H9 (cell line): Measurements from ENCODE around the gene DCC. TPM values are rescaled to one million over a fixed set of nuclear protein-coding genes. Genes with fewer than 3 reads are reported as not detected.

Experiments
- DNase-seq: peaks from one replicate; pipeline ENCODE4 v3.0.0-alpha.2; 2017
- H2AFZ ChIP-seq: one replicate; pipeline ENCODE4 v1.6.1; 2013; ENCODE audit warnings: mild to moderate bottlenecking, low read length, control low read depth, moderate library complexity
- H2AK5ac ChIP-seq: 2 replicates; pipeline ENCODE4 v1.6.1; 2013; ENCODE audit warnings: low read length, control low read depth, mixed read lengths; ENCODE audit not compliant: insufficient read length
- H2BK120ac ChIP-seq: one replicate; pipeline ENCODE4 v1.6.1; 2013; ENCODE audit warnings: low read depth, mild to moderate bottlenecking, low read length, control low read depth, inconsistent platforms; ENCODE audit not compliant: poor library complexity, severe bottlenecking
- H2BK12ac ChIP-seq: 2 replicates; pipeline ENCODE4 v1.6.1; 2013; ENCODE audit warnings: low read length, control low read depth, mixed read lengths, low read depth; ENCODE audit not compliant: insufficient read length
- H2BK15ac ChIP-seq: 2 replicates; pipeline ENCODE4 v1.6.1; 2013; ENCODE audit warnings: low read depth, low read length, control low read depth
- H2BK20ac ChIP-seq: one replicate; pipeline ENCODE4 v1.6.1; 2013; ENCODE audit warnings: low read depth, mild to moderate bottlenecking, low read length, control low read depth, inconsistent platforms; ENCODE audit not compliant: poor library complexity, severe bottlenecking
- H2BK5ac ChIP-seq: 2 replicates; pipeline ENCODE4 v1.6.1; 2013; ENCODE audit warnings: low read length, control low read depth, mixed read lengths; ENCODE audit not compliant: insufficient read length
- H3K14ac ChIP-seq: 2 replicates; pipeline ENCODE4 v1.6.1; 2013; ENCODE audit warnings: low read length, control low read depth; ENCODE audit not compliant: insufficient read depth
- H3K18ac ChIP-seq: 2 replicates; pipeline ENCODE4 v1.6.1; 2013; ENCODE audit warnings: low read depth, mild to moderate bottlenecking, mixed read lengths, low read length, control low read depth; ENCODE audit not compliant: insufficient read length
- H3K23ac ChIP-seq: 2 replicates; pipeline ENCODE4 v1.6.1; 2013; ENCODE audit warnings: low read length, control low read depth, mixed read lengths, low read depth; ENCODE audit not compliant: insufficient read length
- H3K23me2 ChIP-seq: 2 replicates; pipeline ENCODE4 v1.6.1; 2013; ENCODE audit warnings: low read depth, mild to moderate bottlenecking, mixed read lengths, low read length, control low read depth; ENCODE audit not compliant: insufficient read length, poor library complexity, severe bottlenecking
- H3K27ac ChIP-seq: 2 replicates; pipeline ENCODE4 v1.5.1; 2013; ENCODE audit warnings: low read length, control low read depth, mixed read lengths, low read depth; ENCODE audit not compliant: insufficient read length
- H3K27me3 ChIP-seq: 2 replicates; pipeline ENCODE4 v1.6.1; 2013; ENCODE audit warnings: low read length, control low read depth, inconsistent platforms; ENCODE audit not compliant: insufficient read depth
- H3K4ac ChIP-seq: 2 replicates; pipeline ENCODE4 v1.6.1; 2013; ENCODE audit warnings: low read depth, mild to moderate bottlenecking, control low read depth, inconsistent platforms, low read length, moderate library complexity
- H3K4me1 ChIP-seq: 2 replicates; pipeline ENCODE4 v1.6.1; 2013; ENCODE audit warnings: low read length, control low read depth, inconsistent platforms; ENCODE audit not compliant: insufficient read depth
- H3K4me2 ChIP-seq: 2 replicates; pipeline ENCODE4 v1.6.1; 2013; ENCODE audit warnings: low read length, control low read depth, mixed read lengths; ENCODE audit not compliant: insufficient read length, insufficient read depth
- H3K56ac ChIP-seq: 2 replicates; pipeline ENCODE4 v1.6.1; 2013; ENCODE audit warnings: low read depth, mild to moderate bottlenecking, mixed read lengths, low read length, control low read depth; ENCODE audit not compliant: insufficient read length
- H3K79me1 ChIP-seq: 2 replicates; pipeline ENCODE4 v1.6.1; 2013; ENCODE audit warnings: low read depth, mild to moderate bottlenecking, moderate library complexity, low read length, control low read depth, inconsistent platforms; ENCODE audit not compliant: insufficient read depth, poor library complexity, severe bottlenecking
- H3K79me2 ChIP-seq: 2 replicates; pipeline ENCODE4 v1.6.1; 2013; ENCODE audit warnings: low read length, control low read depth, inconsistent platforms; ENCODE audit not compliant: insufficient read depth
- H3K9ac ChIP-seq: 2 replicates; pipeline ENCODE4 v1.6.1; 2013; ENCODE audit warnings: low read length, control low read depth, mixed read lengths; ENCODE audit not compliant: insufficient read length; ENCODE audit errors: extremely low read depth
- H3K9me3 ChIP-seq: one replicate; pipeline ENCODE4 v1.6.1; 2013; ENCODE audit warnings: low read depth, low read length, inconsistent platforms; ENCODE audit not compliant: control insufficient read depth
- H3T11ph ChIP-seq: one replicate; pipeline ENCODE4 v1.6.1; 2013; ENCODE audit warnings: mild to moderate bottlenecking, low read length, control low read depth, inconsistent platforms
- H4K20me1 ChIP-seq: one replicate; pipeline ENCODE4 v1.6.1; 2013; ENCODE audit not compliant: control insufficient read depth, insufficient read length, insufficient read depth
- H4K5ac ChIP-seq: 2 replicates; pipeline ENCODE4 v1.6.1; 2013; ENCODE audit warnings: low read depth, mild to moderate bottlenecking, mixed read lengths, low read length, control low read depth; ENCODE audit not compliant: insufficient read length
- H4K8ac ChIP-seq: replicated peaks from 2 replicates; pipeline ENCODE4 v1.6.1; 2013; ENCODE audit warnings: low read length, control low read depth, mixed read lengths, low read depth; ENCODE audit not compliant: insufficient read length
- H4K91ac ChIP-seq: 2 replicates; pipeline ENCODE4 v1.6.1; 2013; ENCODE audit warnings: low read depth, mild to moderate bottlenecking, moderate library complexity, mixed read lengths, low read length, control low read depth; ENCODE audit not compliant: insufficient read length
- H3K27ac Mint-ChIP-seq, 3 experiments: 2 replicates in 2 of 3; 3 replicates in 1 of 3; pipeline ENCODE4 v1.8.0; 2020 to 2021; ENCODE audit warnings: mixed read lengths in 3 of 3, mild to moderate bottlenecking in 1 of 3, moderate library complexity in 1 of 3
- H3K27me3 Mint-ChIP-seq: 2 replicates; pipeline ENCODE4 v1.8.0; 2021; ENCODE audit warnings: low read depth, mild to moderate bottlenecking, moderate library complexity, mixed read lengths
- H3K36me3 Mint-ChIP-seq, 3 experiments: 2 replicates in 2 of 3; 3 replicates in 1 of 3; pipeline ENCODE4 v1.8.0; 2020 to 2021; ENCODE audit warnings: low read depth in 3 of 3, mixed read lengths in 3 of 3; ENCODE audit not compliant: insufficient read depth in 1 of 3
- H3K4me1 Mint-ChIP-seq, 2 experiments: 2 replicates each; pipeline ENCODE4 v1.8.0; 2020; ENCODE audit warnings: mixed read lengths in 2 of 2
- H3K4me3 Mint-ChIP-seq, 2 experiments: 2 replicates in 1 of 2; 3 replicates in 1 of 2; pipeline ENCODE4 v1.8.0; 2020 to 2021; ENCODE audit warnings: mild to moderate bottlenecking in 2 of 2, mixed read lengths in 2 of 2, moderate library complexity in 1 of 2
- H3K9me3 Mint-ChIP-seq, 2 experiments: 2 replicates in 1 of 2; 3 replicates in 1 of 2; pipeline ENCODE4 v1.8.0; 2020; ENCODE audit warnings: mild to moderate bottlenecking in 2 of 2, mixed read lengths in 2 of 2, moderate library complexity in 1 of 2
- CTCF ChIP-seq: fragments of 200-600 bp; sonication (generic); conservative IDR thresholded peaks from 3 replicates; pipeline ENCODE4 v1.8.0; 2021; ENCODE audit warnings: antibody characterized with exemption, mild to moderate bottlenecking
- WGBS: extraction: QIAGEN DNeasy Blood & Tissue Kit; methylation state at CpG from one replicate; pipeline ENCODE4 v1.1.7; 2013; ENCODE audit warnings: missing lambda C conversion rate, low lambda C conversion rate, mixed read lengths; ENCODE audit not compliant: insufficient read length; ENCODE audit errors: extremely low coverage; 5-methylcytosine and 5-hydroxymethylcytosine counted together
- total RNA-seq: library from RNA; stranded (reverse); gene quantifications from 2 replicates; pipeline ENCODE4 v1.2.1, GENCODE V29; 2021

DCC gene
- total RNA-seq, 1 experiment from 2014 or later: 0.35 TPM

DNA sequence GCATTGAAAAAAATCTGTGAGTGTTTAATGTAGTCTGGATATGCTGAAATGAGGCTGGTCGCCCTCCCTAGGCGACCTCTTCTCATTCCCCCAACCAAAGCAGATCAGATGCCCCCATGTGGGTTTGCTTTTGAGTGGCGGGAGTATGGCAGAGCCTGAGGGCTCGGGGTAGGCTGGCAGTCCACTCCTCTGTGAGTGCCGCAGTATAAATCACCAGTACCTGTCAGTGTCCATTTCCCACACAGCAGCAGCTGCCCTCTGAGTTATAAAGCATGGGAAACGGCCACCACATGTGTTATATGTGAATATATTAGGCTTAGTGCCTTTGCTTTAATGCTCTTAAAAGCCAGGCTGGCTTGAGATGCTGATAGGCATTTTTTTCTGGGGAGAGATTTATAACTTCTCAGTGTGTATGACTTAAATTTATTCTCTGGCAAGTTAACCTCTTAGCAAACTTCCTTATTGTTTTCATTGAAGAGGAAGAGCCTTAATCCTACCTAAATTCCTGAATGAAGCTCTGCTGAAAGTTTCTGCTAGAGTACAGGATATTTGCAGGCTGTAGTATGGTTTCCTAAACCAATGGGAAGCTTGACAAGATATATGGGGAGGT is 3.8 kb downstream of the DCC start:
- no peak overlapping the region for H2BK20ac ChIP-seq
- no peak overlapping the region for H2BK5ac ChIP-seq
- H3K23ac ChIP-seq: no peak overlapping the region
- H3K9me3 ChIP-seq: no peaks in the 10 kb centered on the region
- Mint-ChIP-seq H3K4me3 (no peak overlapping the region), H3K27me3 (no peaks in the 10 kb centered on the region), H3K9me3 (peaks cover 0 to 2% of the 10 kb centered on the region in 2 experiments; a peak in 1 of 5 replicates), H3K27ac (no peak overlapping the region), H3K4me1 (peaks cover 27% of the 10 kb centered on the region in 2 experiments), H3K36me3 (peaks cover 0 to 2% (median 0%) of the 10 kb centered on the region in 3 experiments; a peak in 1 of 7 replicates)
- no peak overlapping the region for H3K14ac ChIP-seq
- no peaks in the 10 kb centered on the region for H3K4me1 ChIP-seq
- no peaks in the 10 kb centered on the region for H3K79me2 ChIP-seq
- no peaks in the 10 kb centered on the region for H4K20me1 ChIP-seq
- no peak overlapping the region for H3K4ac ChIP-seq
- no peak overlapping the region for H2AFZ ChIP-seq
- H2BK120ac ChIP-seq: no peak overlapping the region
- H3T11ph ChIP-seq: no peak overlapping the region
- H3K79me1 ChIP-seq: no peaks in the 10 kb centered on the region
- H3K4me2 ChIP-seq: no peak overlapping the region
- H4K5ac ChIP-seq: no peak overlapping the region
- peaks cover 26% of the 10 kb centered on the region for H3K27me3 ChIP-seq
- H3K9ac ChIP-seq: no peak overlapping the region
- peaks cover 24% of the 10 kb centered on the region for H3K23me2 ChIP-seq
- WGBS: no CpG with 5 or more reads among the region's 6 CpGs
- no peak overlapping the region for H3K18ac ChIP-seq
- H3K27ac ChIP-seq: no peak overlapping the region
- no peak overlapping the region for H3K56ac ChIP-seq
- no peak overlapping the region for H2AK5ac ChIP-seq
- TF ChIP-seq CTCF: no peak
- H2BK15ac ChIP-seq: no peak overlapping the region
- no peak for DNase-seq
- no peak overlapping the region for H4K8ac ChIP-seq
- no peak overlapping the region for H4K91ac ChIP-seq
- no peak overlapping the region for H2BK12ac ChIP-seq
